H9 (cell line): ENCODE data around the gene NCLN. TPM values are rescaled to one million over a fixed set of nuclear protein-coding genes. Genes with fewer than 3 reads are reported as not detected.

Experiments used
- DNase-seq: peaks from one replicate; pipeline ENCODE4 v3.0.0-alpha.2; 2017
- H2AFZ ChIP-seq: one replicate; pipeline ENCODE4 v1.6.1; 2013; ENCODE audit warnings: mild to moderate bottlenecking, low read length, control low read depth, moderate library complexity
- H2AK5ac ChIP-seq: 2 replicates; pipeline ENCODE4 v1.6.1; 2013; ENCODE audit warnings: low read length, control low read depth, mixed read lengths; ENCODE audit not compliant: insufficient read length
- H2BK120ac ChIP-seq: one replicate; pipeline ENCODE4 v1.6.1; 2013; ENCODE audit warnings: low read depth, mild to moderate bottlenecking, low read length, control low read depth, inconsistent platforms; ENCODE audit not compliant: poor library complexity, severe bottlenecking
- H2BK12ac ChIP-seq: 2 replicates; pipeline ENCODE4 v1.6.1; 2013; ENCODE audit warnings: low read length, control low read depth, mixed read lengths, low read depth; ENCODE audit not compliant: insufficient read length
- H2BK15ac ChIP-seq: 2 replicates; pipeline ENCODE4 v1.6.1; 2013; ENCODE audit warnings: low read depth, low read length, control low read depth
- H2BK20ac ChIP-seq: one replicate; pipeline ENCODE4 v1.6.1; 2013; ENCODE audit warnings: low read depth, mild to moderate bottlenecking, low read length, control low read depth, inconsistent platforms; ENCODE audit not compliant: poor library complexity, severe bottlenecking
- H2BK5ac ChIP-seq: 2 replicates; pipeline ENCODE4 v1.6.1; 2013; ENCODE audit warnings: low read length, control low read depth, mixed read lengths; ENCODE audit not compliant: insufficient read length
- H3K14ac ChIP-seq: 2 replicates; pipeline ENCODE4 v1.6.1; 2013; ENCODE audit warnings: low read length, control low read depth; ENCODE audit not compliant: insufficient read depth
- H3K18ac ChIP-seq: 2 replicates; pipeline ENCODE4 v1.6.1; 2013; ENCODE audit warnings: low read depth, mild to moderate bottlenecking, mixed read lengths, low read length, control low read depth; ENCODE audit not compliant: insufficient read length
- H3K23ac ChIP-seq: 2 replicates; pipeline ENCODE4 v1.6.1; 2013; ENCODE audit warnings: low read length, control low read depth, mixed read lengths, low read depth; ENCODE audit not compliant: insufficient read length
- H3K23me2 ChIP-seq: 2 replicates; pipeline ENCODE4 v1.6.1; 2013; ENCODE audit warnings: low read depth, mild to moderate bottlenecking, mixed read lengths, low read length, control low read depth; ENCODE audit not compliant: insufficient read length, poor library complexity, severe bottlenecking
- H3K27ac ChIP-seq: 2 replicates; pipeline ENCODE4 v1.5.1; 2013; ENCODE audit warnings: low read length, control low read depth, mixed read lengths, low read depth; ENCODE audit not compliant: insufficient read length
- H3K27me3 ChIP-seq: 2 replicates; pipeline ENCODE4 v1.6.1; 2013; ENCODE audit warnings: low read length, control low read depth, inconsistent platforms; ENCODE audit not compliant: insufficient read depth
- H3K4ac ChIP-seq: 2 replicates; pipeline ENCODE4 v1.6.1; 2013; ENCODE audit warnings: low read depth, mild to moderate bottlenecking, control low read depth, inconsistent platforms, low read length, moderate library complexity
- H3K4me1 ChIP-seq: 2 replicates; pipeline ENCODE4 v1.6.1; 2013; ENCODE audit warnings: low read length, control low read depth, inconsistent platforms; ENCODE audit not compliant: insufficient read depth
- H3K4me2 ChIP-seq: 2 replicates; pipeline ENCODE4 v1.6.1; 2013; ENCODE audit warnings: low read length, control low read depth, mixed read lengths; ENCODE audit not compliant: insufficient read length, insufficient read depth
- H3K56ac ChIP-seq: 2 replicates; pipeline ENCODE4 v1.6.1; 2013; ENCODE audit warnings: low read depth, mild to moderate bottlenecking, mixed read lengths, low read length, control low read depth; ENCODE audit not compliant: insufficient read length
- H3K79me1 ChIP-seq: 2 replicates; pipeline ENCODE4 v1.6.1; 2013; ENCODE audit warnings: low read depth, mild to moderate bottlenecking, moderate library complexity, low read length, control low read depth, inconsistent platforms; ENCODE audit not compliant: insufficient read depth, poor library complexity, severe bottlenecking
- H3K79me2 ChIP-seq: 2 replicates; pipeline ENCODE4 v1.6.1; 2013; ENCODE audit warnings: low read length, control low read depth, inconsistent platforms; ENCODE audit not compliant: insufficient read depth
- H3K9ac ChIP-seq: 2 replicates; pipeline ENCODE4 v1.6.1; 2013; ENCODE audit warnings: low read length, control low read depth, mixed read lengths; ENCODE audit not compliant: insufficient read length; ENCODE audit errors: extremely low read depth
- H3K9me3 ChIP-seq: one replicate; pipeline ENCODE4 v1.6.1; 2013; ENCODE audit warnings: low read depth, low read length, inconsistent platforms; ENCODE audit not compliant: control insufficient read depth
- H3T11ph ChIP-seq: one replicate; pipeline ENCODE4 v1.6.1; 2013; ENCODE audit warnings: mild to moderate bottlenecking, low read length, control low read depth, inconsistent platforms
- H4K20me1 ChIP-seq: one replicate; pipeline ENCODE4 v1.6.1; 2013; ENCODE audit not compliant: control insufficient read depth, insufficient read length, insufficient read depth
- H4K5ac ChIP-seq: 2 replicates; pipeline ENCODE4 v1.6.1; 2013; ENCODE audit warnings: low read depth, mild to moderate bottlenecking, mixed read lengths, low read length, control low read depth; ENCODE audit not compliant: insufficient read length
- H4K8ac ChIP-seq: replicated peaks from 2 replicates; pipeline ENCODE4 v1.6.1; 2013; ENCODE audit warnings: low read length, control low read depth, mixed read lengths, low read depth; ENCODE audit not compliant: insufficient read length
- H4K91ac ChIP-seq: 2 replicates; pipeline ENCODE4 v1.6.1; 2013; ENCODE audit warnings: low read depth, mild to moderate bottlenecking, moderate library complexity, mixed read lengths, low read length, control low read depth; ENCODE audit not compliant: insufficient read length
- H3K27ac Mint-ChIP-seq, 3 experiments: 2 replicates in 2 of 3; 3 replicates in 1 of 3; pipeline ENCODE4 v1.8.0; 2020 to 2021; ENCODE audit warnings: mixed read lengths in 3 of 3, mild to moderate bottlenecking in 1 of 3, moderate library complexity in 1 of 3
- H3K27me3 Mint-ChIP-seq: 2 replicates; pipeline ENCODE4 v1.8.0; 2021; ENCODE audit warnings: low read depth, mild to moderate bottlenecking, moderate library complexity, mixed read lengths
- H3K36me3 Mint-ChIP-seq, 3 experiments: 2 replicates in 2 of 3; 3 replicates in 1 of 3; pipeline ENCODE4 v1.8.0; 2020 to 2021; ENCODE audit warnings: low read depth in 3 of 3, mixed read lengths in 3 of 3; ENCODE audit not compliant: insufficient read depth in 1 of 3
- H3K4me1 Mint-ChIP-seq, 2 experiments: 2 replicates each; pipeline ENCODE4 v1.8.0; 2020; ENCODE audit warnings: mixed read lengths in 2 of 2
- H3K4me3 Mint-ChIP-seq, 2 experiments: 2 replicates in 1 of 2; 3 replicates in 1 of 2; pipeline ENCODE4 v1.8.0; 2020 to 2021; ENCODE audit warnings: mild to moderate bottlenecking in 2 of 2, mixed read lengths in 2 of 2, moderate library complexity in 1 of 2
- H3K9me3 Mint-ChIP-seq, 2 experiments: 2 replicates in 1 of 2; 3 replicates in 1 of 2; pipeline ENCODE4 v1.8.0; 2020; ENCODE audit warnings: mild to moderate bottlenecking in 2 of 2, mixed read lengths in 2 of 2, moderate library complexity in 1 of 2
- WGBS: extraction: QIAGEN DNeasy Blood & Tissue Kit; methylation state at CpG from one replicate; pipeline ENCODE4 v1.1.7; 2013; ENCODE audit warnings: missing lambda C conversion rate, low lambda C conversion rate, mixed read lengths; ENCODE audit not compliant: insufficient read length; ENCODE audit errors: extremely low coverage; 5-methylcytosine and 5-hydroxymethylcytosine counted together
- total RNA-seq: library from RNA; stranded (reverse); gene quantifications from 2 replicates; pipeline ENCODE4 v1.2.1, GENCODE V29; 2021
- TF ChIP-seq, protein P1 (sequence below): fragments of 200-600 bp; sonication (generic); conservative IDR thresholded peaks from 3 replicates; pipeline ENCODE4 v1.8.0; 2021; ENCODE audit warnings: antibody characterized with exemption, mild to moderate bottlenecking

The NCLN gene
- total RNA-seq, 1 experiment from 2014 or later, result 94.8 TPM

DNA sequence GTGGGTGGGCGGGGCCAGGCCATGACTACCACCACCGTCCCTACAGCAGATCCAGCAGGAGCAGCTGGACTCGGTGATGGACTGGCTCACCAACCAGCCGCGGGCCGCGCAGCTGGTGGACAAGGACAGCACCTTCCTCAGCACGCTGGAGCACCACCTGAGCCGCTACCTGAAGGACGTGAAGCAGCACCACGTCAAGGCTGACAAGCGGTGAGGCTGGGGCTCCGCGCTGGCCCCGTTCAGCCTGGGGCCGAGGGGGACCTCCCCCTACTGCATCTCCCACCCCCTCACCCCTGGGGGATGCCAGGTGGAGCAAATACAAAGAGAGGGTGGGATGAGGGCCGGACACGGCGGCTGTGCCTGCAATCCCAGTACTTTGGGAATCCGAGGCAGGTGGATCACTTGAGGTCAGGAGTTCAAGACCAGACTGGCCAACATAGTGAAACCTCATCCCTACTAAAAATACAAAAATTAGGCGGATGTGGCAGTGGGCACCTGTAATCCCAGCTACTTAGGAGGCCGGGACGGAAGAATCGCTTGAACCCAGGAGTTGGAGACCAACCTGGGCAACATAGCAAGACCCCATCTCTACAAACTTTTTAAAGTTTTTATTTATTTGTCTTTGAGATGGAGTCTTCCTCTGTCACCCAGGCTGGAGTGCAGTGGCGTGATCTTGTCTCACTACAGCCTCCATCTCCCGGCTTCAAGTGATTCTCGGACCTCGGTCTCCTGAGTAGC is 20.7 kb downstream of the NCLN start:
- H3K27me3 ChIP-seq, result no peaks in the 10 kb centered on the region
- no peak overlapping the region for H3K27ac Mint-ChIP-seq
- peaks cover 3 to 6% of the 10 kb centered on the region in 2 experiments for H3K4me1 Mint-ChIP-seq
- no CpG with 5 or more reads among the region's 28 CpGs for WGBS
- H3K23ac ChIP-seq, result no peak overlapping the region
- H2BK120ac ChIP-seq, result no peak overlapping the region
- H3K18ac ChIP-seq, result no peak overlapping the region
- H3K23me2 ChIP-seq, result no peaks in the 10 kb centered on the region
- no peak overlapping the region for H2AFZ ChIP-seq
- H3K56ac ChIP-seq, result no peak overlapping the region
- H3K4me1 ChIP-seq, result no peaks in the 10 kb centered on the region
- TF ChIP-seq, protein P1, sequence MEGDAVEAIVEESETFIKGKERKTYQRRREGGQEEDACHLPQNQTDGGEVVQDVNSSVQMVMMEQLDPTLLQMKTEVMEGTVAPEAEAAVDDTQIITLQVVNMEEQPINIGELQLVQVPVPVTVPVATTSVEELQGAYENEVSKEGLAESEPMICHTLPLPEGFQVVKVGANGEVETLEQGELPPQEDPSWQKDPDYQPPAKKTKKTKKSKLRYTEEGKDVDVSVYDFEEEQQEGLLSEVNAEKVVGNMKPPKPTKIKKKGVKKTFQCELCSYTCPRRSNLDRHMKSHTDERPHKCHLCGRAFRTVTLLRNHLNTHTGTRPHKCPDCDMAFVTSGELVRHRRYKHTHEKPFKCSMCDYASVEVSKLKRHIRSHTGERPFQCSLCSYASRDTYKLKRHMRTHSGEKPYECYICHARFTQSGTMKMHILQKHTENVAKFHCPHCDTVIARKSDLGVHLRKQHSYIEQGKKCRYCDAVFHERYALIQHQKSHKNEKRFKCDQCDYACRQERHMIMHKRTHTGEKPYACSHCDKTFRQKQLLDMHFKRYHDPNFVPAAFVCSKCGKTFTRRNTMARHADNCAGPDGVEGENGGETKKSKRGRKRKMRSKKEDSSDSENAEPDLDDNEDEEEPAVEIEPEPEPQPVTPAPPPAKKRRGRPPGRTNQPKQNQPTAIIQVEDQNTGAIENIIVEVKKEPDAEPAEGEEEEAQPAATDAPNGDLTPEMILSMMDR, result no peak
- H3K79me1 ChIP-seq, result no peaks in the 10 kb centered on the region
- H2BK12ac ChIP-seq, result no peak overlapping the region
- peaks cover 4% of the 10 kb centered on the region for H3K27me3 Mint-ChIP-seq
- H3K79me2 ChIP-seq, result no peaks in the 10 kb centered on the region
- no peak overlapping the region for H3K4ac ChIP-seq
- H2BK5ac ChIP-seq, result no peak overlapping the region
- no peak overlapping the region for H2BK20ac ChIP-seq
- H3K9me3 ChIP-seq, result no peaks in the 10 kb centered on the region
- H3K4me3 Mint-ChIP-seq, result no peak overlapping the region
- no peak overlapping the region for H2AK5ac ChIP-seq
- H3K14ac ChIP-seq, result no peak overlapping the region
- H4K8ac ChIP-seq, result no peak overlapping the region
- no peak overlapping the region for H3K4me2 ChIP-seq
- H3K27ac ChIP-seq, result no peak overlapping the region
- H3K9ac ChIP-seq, result no peak overlapping the region
- H4K91ac ChIP-seq, result no peak overlapping the region
- peaks cover 2% of the 10 kb centered on the region for H4K20me1 ChIP-seq
- no peak overlapping the region for H2BK15ac ChIP-seq
- H3K36me3 Mint-ChIP-seq, result peaks cover 8 to 38% (median 8%) of the 10 kb centered on the region in 3 experiments; a peak in 6 of 7 replicates
- H3T11ph ChIP-seq, result no peak overlapping the region
- no peak overlapping the region for H4K5ac ChIP-seq
- no peaks in the 10 kb centered on the region for H3K9me3 Mint-ChIP-seq
- DNase-seq, result no peak
